ENCODE data around the gene PRUNE2. TPM values are rescaled to one million over a fixed set of nuclear protein-coding genes. Genes with fewer than 3 reads are reported as not detected.

PRUNE2 gene
- total and polyA plus RNA-seq, 4 donors, result 3.8 to 18.1 (median 7.8) TPM

DNA sequence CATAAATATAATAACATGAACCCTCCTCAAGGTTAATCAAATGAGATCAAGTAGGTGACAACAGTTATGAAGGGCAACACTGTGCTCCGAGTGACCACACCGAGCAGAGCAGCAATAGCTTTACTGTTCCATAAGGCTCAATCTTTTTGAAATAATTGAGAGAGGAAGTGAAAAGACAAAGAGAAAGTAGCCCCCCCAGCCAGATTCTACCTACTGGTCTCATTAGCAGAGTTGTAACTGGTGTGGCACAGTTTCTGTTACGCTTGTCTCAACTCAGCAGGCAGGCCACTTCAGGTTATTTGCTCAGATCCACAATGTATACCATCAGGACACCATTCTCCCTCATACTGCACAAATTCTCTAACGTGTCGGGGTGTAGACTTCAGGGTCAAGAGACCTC, 14.0 kb downstream of the PRUNE2 start:
- Histone ChIP-seq H3K27me3 (ENCODE audit: control insufficient read depth in 3 of 3, insufficient read depth in 3 of 3, low read length in 2 of 3) (peaks cover 0 to 2% (median 0%) of the 10 kb centered on the region in 3 donors), H3K27ac (ENCODE audit: low read depth in 1 of 2, low read length in 1 of 2) (no peak overlapping the region), H3K36me3 (ENCODE audit: control insufficient read depth in 4 of 4, insufficient read depth in 4 of 4, low read length in 4 of 4) (no peaks in the 10 kb centered on the region), H3K9ac (ENCODE audit: insufficient read depth in 1 of 2, low read length in 2 of 2) (no peak overlapping the region), H3K9me3 (ENCODE audit: control insufficient read depth in 4 of 4, insufficient read depth in 3 of 4, low read length in 3 of 4) (no peaks in the 10 kb centered on the region), H3K4me1 (ENCODE audit: control insufficient read depth in 5 of 5, insufficient read depth in 5 of 5, low read length in 5 of 5) (no peaks in the 10 kb centered on the region), H3K4me3 (no peak overlapping the region)
- DNase-seq (no peak), ATAC-seq (ENCODE audit: insufficient read depth, low FRiP score) (no peak)
- 85 to 88% methylated on average over 5 of the region's 5 CpGs for WGBS, 2 donors
- TF ChIP-seq, protein P1, sequence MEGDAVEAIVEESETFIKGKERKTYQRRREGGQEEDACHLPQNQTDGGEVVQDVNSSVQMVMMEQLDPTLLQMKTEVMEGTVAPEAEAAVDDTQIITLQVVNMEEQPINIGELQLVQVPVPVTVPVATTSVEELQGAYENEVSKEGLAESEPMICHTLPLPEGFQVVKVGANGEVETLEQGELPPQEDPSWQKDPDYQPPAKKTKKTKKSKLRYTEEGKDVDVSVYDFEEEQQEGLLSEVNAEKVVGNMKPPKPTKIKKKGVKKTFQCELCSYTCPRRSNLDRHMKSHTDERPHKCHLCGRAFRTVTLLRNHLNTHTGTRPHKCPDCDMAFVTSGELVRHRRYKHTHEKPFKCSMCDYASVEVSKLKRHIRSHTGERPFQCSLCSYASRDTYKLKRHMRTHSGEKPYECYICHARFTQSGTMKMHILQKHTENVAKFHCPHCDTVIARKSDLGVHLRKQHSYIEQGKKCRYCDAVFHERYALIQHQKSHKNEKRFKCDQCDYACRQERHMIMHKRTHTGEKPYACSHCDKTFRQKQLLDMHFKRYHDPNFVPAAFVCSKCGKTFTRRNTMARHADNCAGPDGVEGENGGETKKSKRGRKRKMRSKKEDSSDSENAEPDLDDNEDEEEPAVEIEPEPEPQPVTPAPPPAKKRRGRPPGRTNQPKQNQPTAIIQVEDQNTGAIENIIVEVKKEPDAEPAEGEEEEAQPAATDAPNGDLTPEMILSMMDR (IDR thresholded peaks at IDR 0.05; ENCODE audit: control extremely low read depth, extremely low read depth), result no peak

DNA sequence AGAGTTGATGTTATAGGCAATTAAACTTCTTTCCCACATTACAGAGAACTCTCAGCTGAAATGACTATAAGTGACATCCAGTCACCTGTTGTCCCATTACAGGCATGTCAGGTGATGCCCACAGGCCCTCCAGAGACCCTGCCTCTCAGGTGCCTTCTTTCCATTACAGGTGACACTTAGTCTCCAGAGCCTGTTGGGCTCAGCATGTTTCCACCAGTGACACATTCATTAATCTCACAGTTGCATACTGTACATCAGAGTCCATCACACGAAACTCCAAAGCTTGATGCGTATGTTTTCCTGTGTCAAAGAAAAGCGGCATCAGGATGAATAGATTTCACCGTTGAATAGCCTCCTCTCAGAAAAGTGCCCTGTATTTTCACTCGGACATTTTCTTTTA, 14.6 kb downstream of the PRUNE2 start:
- no peak overlapping the region for H3K9ac ChIP-seq (ENCODE audit: insufficient read depth in 1 of 2, low read length in 2 of 2)
- H3K4me3 ChIP-seq, result no peak overlapping the region
- ATAC-seq (ENCODE audit: insufficient read depth, low FRiP score) (no peak), DNase-seq (no peak)
- TF ChIP-seq, protein P1 (IDR thresholded peaks at IDR 0.05; ENCODE audit: control extremely low read depth, extremely low read depth), result no peak
- H3K4me1 ChIP-seq (ENCODE audit: control insufficient read depth in 5 of 5, insufficient read depth in 5 of 5, low read length in 5 of 5), result no peaks in the 10 kb centered on the region
- no peaks in the 10 kb centered on the region for H3K9me3 ChIP-seq (ENCODE audit: control insufficient read depth in 4 of 4, insufficient read depth in 3 of 4, low read length in 3 of 4)
- 87 to 94% methylated on average over 5 of the region's 5 CpGs for WGBS, 2 donors
- H3K27me3 ChIP-seq (ENCODE audit: control insufficient read depth in 3 of 3, insufficient read depth in 3 of 3, low read length in 2 of 3), result no peaks in the 10 kb centered on the region
- H3K36me3 ChIP-seq (ENCODE audit: control insufficient read depth in 4 of 4, insufficient read depth in 4 of 4, low read length in 4 of 4), result no peaks in the 10 kb centered on the region
- no peak overlapping the region for H3K27ac ChIP-seq (ENCODE audit: low read depth in 1 of 2, low read length in 1 of 2)

DNA sequence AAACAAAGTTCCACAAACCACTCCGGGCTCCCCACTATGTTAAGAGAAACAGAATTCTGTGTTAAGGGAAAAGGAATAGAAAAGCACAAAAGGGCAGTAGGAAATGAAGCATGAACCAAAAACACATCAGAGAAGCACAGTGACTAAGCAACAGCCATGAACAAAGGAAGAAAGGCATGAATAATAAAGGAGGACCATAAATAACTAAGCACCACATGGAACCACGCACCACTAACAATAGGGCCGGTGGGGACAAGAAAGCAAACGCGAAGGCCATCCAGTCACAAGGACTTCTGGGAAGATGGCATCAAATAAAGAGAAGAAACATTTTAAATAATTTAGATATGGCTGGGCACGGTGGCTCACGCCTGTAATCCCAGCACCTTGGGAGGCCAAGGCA, 18.0 kb downstream of the PRUNE2 start:
- Histone ChIP-seq H3K4me3 (no peak overlapping the region), H3K27me3 (ENCODE audit: control insufficient read depth in 3 of 3, insufficient read depth in 3 of 3, low read length in 2 of 3) (no peaks in the 10 kb centered on the region), H3K4me1 (ENCODE audit: control insufficient read depth in 5 of 5, insufficient read depth in 5 of 5, low read length in 5 of 5) (no peaks in the 10 kb centered on the region), H3K9ac (ENCODE audit: insufficient read depth in 1 of 2, low read length in 2 of 2) (no peak overlapping the region), H3K9me3 (ENCODE audit: control insufficient read depth in 4 of 4, insufficient read depth in 3 of 4, low read length in 3 of 4) (no peaks in the 10 kb centered on the region), H3K27ac (ENCODE audit: low read depth in 1 of 2, low read length in 1 of 2) (no peak overlapping the region), H3K36me3 (ENCODE audit: control insufficient read depth in 4 of 4, insufficient read depth in 4 of 4, low read length in 4 of 4) (no peaks in the 10 kb centered on the region)
- WGBS, 2 donors, result 88 to 89% methylated on average over 7 of the region's 7 CpGs
- no peak for DNase-seq
- no peak for ATAC-seq (ENCODE audit: insufficient read depth, low FRiP score)
- TF ChIP-seq, protein P1 (IDR thresholded peaks at IDR 0.05; ENCODE audit: control extremely low read depth, extremely low read depth), result no peak
